SK-N-SH (cell line): Measurements from ENCODE around the gene SLC29A1. TPM values are rescaled to one million over a fixed set of nuclear protein-coding genes. Genes with fewer than 3 reads are reported as not detected.

Experiments
- CTCF ChIA-PET: fragments of 300-600, 350-600 bp; formaldehyde crosslinking; extraction: SDS; loops from one replicate; lab custom pipeline; 2021; lab: Yijun Ruan, JAX
- POLR2A ChIA-PET: fragments of 350-600 bp; sonication (Branson Sonifier 250); formaldehyde crosslinking; extraction: SDS; loops from one replicate; lab custom pipeline; 2020; ENCODE audit warnings: antibody characterized with exemption, inconsistent platforms; lab: Yijun Ruan, JAX
- DNase-seq: peaks from one replicate; pipeline ENCODE4 v3.0.0; 2012
- H2AFZ ChIP-seq: fragments of 200-600 bp; sonication (generic); 2 replicates; pipeline ENCODE4 v1.8.1; 2016; ENCODE audit warnings: antibody characterized with exemption, mild to moderate bottlenecking, low read depth
- H3F3A ChIP-seq: fragments of 200-600 bp; sonication (generic); replicated peaks from 2 replicates; pipeline ENCODE3; 2016; ENCODE audit warnings: antibody characterized with exemption, mild to moderate bottlenecking; ENCODE audit not compliant: insufficient read depth
- H3K27ac ChIP-seq, 2 experiments: fragments of 200-500 bp in 1 of 2; fragments of 200-600 bp in 1 of 2; sonication (Bioruptor generic) in 1 of 2; sonication (generic), shearing (Covaris generic) in 1 of 2; 2 replicates each; pipeline versions ENCODE4 v1.5.1 to v1.6.1; 2014 to 2016; ENCODE audit warnings: low read depth in 2 of 2, inconsistent platforms in 1 of 2, low read length in 1 of 2, mild to moderate bottlenecking in 1 of 2, mixed read lengths in 1 of 2
- H3K27me3 ChIP-seq: fragments of 200-600 bp; sonication (generic), shearing (Covaris generic); 2 replicates; pipeline ENCODE4 v1.6.1; 2016; ENCODE audit warnings: mixed run types; ENCODE audit not compliant: insufficient read depth
- H3K36me3 ChIP-seq, 2 experiments: fragments of 200-500 bp in 1 of 2; fragments of 200-600 bp in 1 of 2; sonication (Bioruptor generic) in 1 of 2; sonication (generic) in 1 of 2; replicated peaks in 1 of 2; 2 replicates each; pipeline versions ENCODE3 to v1.5.1; 2014 to 2016; ENCODE audit warnings: low read length in 1 of 2, mild to moderate bottlenecking in 1 of 2; ENCODE audit not compliant: insufficient read depth in 2 of 2, control insufficient read depth in 1 of 2
- H3K4me1 ChIP-seq, 2 experiments: fragments of 200-500 bp in 1 of 2; fragments of 200-600 bp in 1 of 2; sonication (Bioruptor generic) in 1 of 2; sonication (generic), shearing (Covaris generic) in 1 of 2; 2 replicates each; pipeline versions ENCODE4 v1.5.1 to v1.6.1; 2014 to 2016; ENCODE audit warnings: low read depth in 1 of 2, low read length in 1 of 2, mixed run types in 1 of 2; ENCODE audit not compliant: insufficient read depth in 2 of 2, control insufficient read depth in 1 of 2
- H3K4me2 ChIP-seq: fragments of 200-600 bp; sonication (generic), shearing (Covaris generic); 2 replicates; pipeline ENCODE4 v1.6.1; 2017; ENCODE audit warnings: mixed run types
- H3K4me3 ChIP-seq, 2 experiments: fragments of 200-500 bp in 1 of 2; fragments of 200-600 bp in 1 of 2; sonication (Bioruptor generic) in 1 of 2; sonication (generic), shearing (Covaris generic) in 1 of 2; 2 replicates each; pipeline versions ENCODE4 v1.5.1 to v1.8.1; 2014 to 2016; ENCODE audit warnings: low read depth in 2 of 2, inconsistent platforms in 1 of 2, low read length in 1 of 2, mild to moderate bottlenecking in 1 of 2, mixed read lengths in 1 of 2, moderate library complexity in 1 of 2
- H3K79me2 ChIP-seq: fragments of 200-600 bp; sonication (generic); 2 replicates; pipeline ENCODE4 v1.8.1; 2017; ENCODE audit warnings: mild to moderate bottlenecking; ENCODE audit not compliant: insufficient read depth
- H3K9ac ChIP-seq: fragments of 200-600 bp; sonication (generic); 2 replicates; pipeline ENCODE4 v1.6.1; 2017; ENCODE audit warnings: mixed run types
- H3K9me2 ChIP-seq: fragments of 200-600 bp; sonication (generic); 2 replicates; pipeline ENCODE4 v1.6.1; 2017; ENCODE audit warnings: mixed run types
- H3K9me3 ChIP-seq: fragments of 200-600 bp; sonication (generic); 2 replicates; pipeline ENCODE4 v1.6.1; 2017; ENCODE audit warnings: mixed run types, mild to moderate bottlenecking, moderate library complexity
- H4K20me1 ChIP-seq: fragments of 200-600 bp; sonication (generic); 2 replicates; pipeline ENCODE4 v1.6.1; 2017; ENCODE audit warnings: mild to moderate bottlenecking, mixed run types; ENCODE audit not compliant: insufficient read depth
- ELF1 ChIP-seq: IDR thresholded peaks from 2 replicates; pipeline ENCODE4 v1.4.0; 2012
- EP300 ChIP-seq, 2 experiments: IDR thresholded peaks; 2 replicates each; pipeline versions ENCODE4 v1.4.0 to v1.6.1; 2012; ENCODE audit warnings: borderline replicate concordance in 1 of 2, low read depth in 1 of 2, low read length in 1 of 2
- FOXJ3 ChIP-seq: sonication (generic); formaldehyde crosslinking; IDR thresholded peaks from 2 replicates; pipeline ENCODE4 v1.5.1; 2020; ENCODE audit warnings: mild to moderate bottlenecking, missing genetic modification reagents
- FOXM1 ChIP-seq: IDR thresholded peaks from 2 replicates; pipeline ENCODE4 v1.4.0; 2012; ENCODE audit warnings: low read depth, mild to moderate bottlenecking
- GABPA ChIP-seq: IDR thresholded peaks from 2 replicates; pipeline ENCODE4 v1.4.0; 2012; ENCODE audit warnings: low read depth, mild to moderate bottlenecking
- GATA2 ChIP-seq: sonication (generic); formaldehyde crosslinking; IDR thresholded peaks from 2 replicates; pipeline ENCODE4 v1.5.0; 2020; ENCODE audit warnings: mild to moderate bottlenecking, missing genetic modification reagents
- JUND ChIP-seq: IDR thresholded peaks from 2 replicates; pipeline ENCODE4 v1.4.0; 2012
- MEF2A ChIP-seq: IDR thresholded peaks from 2 replicates; pipeline ENCODE4 v1.4.0; 2012; ENCODE audit warnings: low read depth, borderline replicate concordance
- MXI1 ChIP-seq: IDR thresholded peaks from 2 replicates; pipeline ENCODE4 v1.6.1; 2012; ENCODE audit warnings: mild to moderate bottlenecking, low read depth, low read length, improper control_type of control experiment
- NFIC ChIP-seq: IDR thresholded peaks from 2 replicates; pipeline ENCODE4 v1.4.0; 2012; ENCODE audit warnings: borderline replicate concordance
- NRF1 ChIP-seq: IDR thresholded peaks from 2 replicates; pipeline ENCODE4 v1.6.1; 2012; ENCODE audit warnings: low read depth, mild to moderate bottlenecking, low read length
- POLR2AphosphoS5 ChIP-seq: IDR thresholded peaks from 2 replicates; pipeline ENCODE4 v1.6.1; 2012; ENCODE audit warnings: low read depth, low read length
- RXRA ChIP-seq: IDR thresholded peaks from 2 replicates; pipeline ENCODE4 v1.4.0; 2012; ENCODE audit warnings: low read depth, mild to moderate bottlenecking, borderline replicate concordance
- SIN3A ChIP-seq: IDR thresholded peaks from 2 replicates; pipeline ENCODE4 v1.6.1; 2012; ENCODE audit warnings: low read depth, mild to moderate bottlenecking, low read length, moderate library complexity, borderline replicate concordance
- TAF1 ChIP-seq: IDR thresholded peaks from 2 replicates; pipeline ENCODE4 v1.6.1; 2012; ENCODE audit warnings: low read depth, mild to moderate bottlenecking, low read length, moderate library complexity, borderline replicate concordance
- TCF12 ChIP-seq: IDR thresholded peaks from 2 replicates; pipeline ENCODE4 v1.4.0; 2012
- TEAD4 ChIP-seq: IDR thresholded peaks from 2 replicates; pipeline ENCODE4 v1.4.0; 2012; ENCODE audit warnings: mild to moderate bottlenecking, borderline replicate concordance; ENCODE audit not compliant: insufficient read depth
- WGBS: methylation state at CpG from one replicate; pipeline ENCODE4 v1.1.6; 2017; ENCODE audit warnings: low lambda C conversion rate; 5-methylcytosine and 5-hydroxymethylcytosine counted together
- polyA plus RNA-seq, 3 experiments: library from polyadenylated mRNA; depleted of rRNA; stranded (reverse); fragments of >200 nt; gene quantifications; 2 replicates each; pipeline ENCODE4 v1.2.3, GENCODE V29; 2012
- TF ChIP-seq, protein P1 (sequence below): IDR thresholded peaks from 2 replicates; pipeline ENCODE4 v1.4.0; 2012; ENCODE audit warnings: low read depth, borderline replicate concordance
- TF ChIP-seq, protein P2 (sequence below): IDR thresholded peaks from 2 replicates; pipeline ENCODE4; 2012
- TF ChIP-seq, protein P3 (sequence below): fragments of 200-600 bp; sonication (generic); IDR thresholded peaks from 2 replicates; pipeline ENCODE4 v1.6.1; 2017; ENCODE audit warnings: antibody characterized with exemption, mild to moderate bottlenecking, moderate library complexity
- TF ChIP-seq, protein P4 (sequence below): fragments of 150-350 bp; IDR thresholded peaks from 2 replicates; pipeline ENCODE4 v1.6.1; 2016; ENCODE audit warnings: mild to moderate bottlenecking, low read depth, low read length

Gene SLC29A1
- polyA plus RNA-seq, 1 of the 3 experiments (the other 2 are of a cell fraction) = 44.5 TPM

GRCh38 chr6:44233567-44234100 is 10.2 kb downstream of the SLC29A1 start:
- Histone ChIP-seq H3K4me3 (no peak overlapping the region), H3K36me3 (peaks cover 0 to 6% of the 10 kb centered on the region in 2 experiments), H4K20me1 (no peaks in the 10 kb centered on the region), H3K4me2 (peak overlapping the region; percentile 75; the same call in 1 of the 2 replicates), H3K9me3 (no peaks in the 10 kb centered on the region), H3K9ac (no peak overlapping the region), H3K4me1 (peaks cover 26 to 74% of the 10 kb centered on the region in 2 experiments), H3K79me2 (no peaks in the 10 kb centered on the region), H3K9me2 (no peaks in the 10 kb centered on the region), H3F3A (peaks cover 18% of the 10 kb centered on the region), H2AFZ (no peak overlapping the region), H3K27ac (peak overlapping the region; percentile 78 to 91; a peak in 3 of 4 replicates), H3K27me3 (no peaks in the 10 kb centered on the region)
- ChIA-PET CTCF (interaction anchor here (1.2 to 8.5 kb wide), 33 partner anchors 12 to 154 kb away, joined by 3 to 224 read pairs (median 10); partner anchors contain the start of genes HSP90AB1, MYMX, SLC29A1 and SLC35B2), POLR2A (interaction anchor here (0.5 to 3.2 kb wide), 5 partner anchors 10 to 61 kb away, joined by 3 to 48 read pairs (median 9); partner anchors contain the start of genes HSP90AB1 and SLC29A1)
- TF ChIP-seq GABPA = no peak
- TF ChIP-seq MEF2A = no peak
- no peak for TF ChIP-seq FOXJ3 (CRISPR knock-in tag)
- TF ChIP-seq NFIC = no peak
- TF ChIP-seq, protein P1, sequence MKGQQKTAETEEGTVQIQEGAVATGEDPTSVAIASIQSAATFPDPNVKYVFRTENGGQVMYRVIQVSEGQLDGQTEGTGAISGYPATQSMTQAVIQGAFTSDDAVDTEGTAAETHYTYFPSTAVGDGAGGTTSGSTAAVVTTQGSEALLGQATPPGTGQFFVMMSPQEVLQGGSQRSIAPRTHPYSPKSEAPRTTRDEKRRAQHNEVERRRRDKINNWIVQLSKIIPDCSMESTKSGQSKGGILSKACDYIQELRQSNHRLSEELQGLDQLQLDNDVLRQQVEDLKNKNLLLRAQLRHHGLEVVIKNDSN = no peak
- TF ChIP-seq, protein P2, sequence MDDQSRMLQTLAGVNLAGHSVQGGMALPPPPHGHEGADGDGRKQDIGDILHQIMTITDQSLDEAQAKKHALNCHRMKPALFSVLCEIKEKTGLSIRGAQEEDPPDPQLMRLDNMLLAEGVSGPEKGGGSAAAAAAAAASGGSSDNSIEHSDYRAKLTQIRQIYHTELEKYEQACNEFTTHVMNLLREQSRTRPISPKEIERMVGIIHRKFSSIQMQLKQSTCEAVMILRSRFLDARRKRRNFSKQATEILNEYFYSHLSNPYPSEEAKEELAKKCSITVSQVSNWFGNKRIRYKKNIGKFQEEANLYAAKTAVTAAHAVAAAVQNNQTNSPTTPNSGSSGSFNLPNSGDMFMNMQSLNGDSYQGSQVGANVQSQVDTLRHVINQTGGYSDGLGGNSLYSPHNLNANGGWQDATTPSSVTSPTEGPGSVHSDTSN = no peak
- no peak for TF ChIP-seq NRF1
- TF ChIP-seq RXRA = no peak
- no peak for TF ChIP-seq TAF1
- no peak for TF ChIP-seq JUND
- no peak for TF ChIP-seq MXI1
- TF ChIP-seq ELF1 = no peak
- 79% methylated on average over 12 of the region's 14 CpGs for WGBS
- DNase-seq = peak; percentile 62

GRCh38 chr6:44234101-44235025 is 11.0 kb downstream of the SLC29A1 start:
- Histone ChIP-seq H3K27me3 (no peaks in the 10 kb centered on the region), H3K9me2 (no peaks in the 10 kb centered on the region), H3K4me2 (peak overlapping the region; percentile 75; the same call in 1 of the 2 replicates), H3K4me1 (peaks cover 26 to 67% of the 10 kb centered on the region in 2 experiments), H3K36me3 (peaks cover 0 to 6% of the 10 kb centered on the region in 2 experiments), H2AFZ (peak overlapping the region; percentile 77), H3K27ac (peak overlapping the region; percentile 78 to 91), H3F3A (peaks cover 18% of the 10 kb centered on the region), H3K9me3 (no peaks in the 10 kb centered on the region), H3K4me3 (no peak overlapping the region; a peak in 1 of 4 replicates), H3K79me2 (no peaks in the 10 kb centered on the region), H3K9ac (peak overlapping the region; percentile 31; the same call in 1 of the 2 replicates), H4K20me1 (no peaks in the 10 kb centered on the region)
- WGBS = 22% methylated on average over 5 of the region's 5 CpGs
- ChIA-PET CTCF (interaction anchor here (0.6 to 8.5 kb wide), 42 partner anchors 12 to 166 kb away, joined by 3 to 224 read pairs (median 8); partner anchors contain the start of genes HSP90AB1, MYMX, NFKBIE and SLC29A1), POLR2A (interaction anchor here (0.5 to 3.2 kb wide), 7 partner anchors 9 to 1305 kb away, joined by 3 to 48 read pairs (median 4); partner anchors contain the start of genes HSP90AB1 and SLC29A1)
- DNase-seq = peak; percentile 94
- TF ChIP-seq POLR2AphosphoS5 (no peak), TCF12 (peak; percentile 56; the same call in 1 of the 2 replicates), TEAD4 (no peak), GATA2 (0 out of 2 replicates have a peak, but pooled peaks have one; percentile 16), RXRA (no peak), SIN3A (0 out of 2 replicates have a peak, but pooled peaks have one; percentile 17), EP300 (IDR thresholded peaks at IDR 0.05; ENCODE audit: borderline replicate concordance in 1 of 2, low read depth in 1 of 2, low read length in 1 of 2) (peak in 1 of 2 experiments; percentile 67; a peak in 2 of 4 replicates), FOXM1 (no peak), MEF2A (no peak), JUND (no peak)
- TF ChIP-seq, protein P3, sequence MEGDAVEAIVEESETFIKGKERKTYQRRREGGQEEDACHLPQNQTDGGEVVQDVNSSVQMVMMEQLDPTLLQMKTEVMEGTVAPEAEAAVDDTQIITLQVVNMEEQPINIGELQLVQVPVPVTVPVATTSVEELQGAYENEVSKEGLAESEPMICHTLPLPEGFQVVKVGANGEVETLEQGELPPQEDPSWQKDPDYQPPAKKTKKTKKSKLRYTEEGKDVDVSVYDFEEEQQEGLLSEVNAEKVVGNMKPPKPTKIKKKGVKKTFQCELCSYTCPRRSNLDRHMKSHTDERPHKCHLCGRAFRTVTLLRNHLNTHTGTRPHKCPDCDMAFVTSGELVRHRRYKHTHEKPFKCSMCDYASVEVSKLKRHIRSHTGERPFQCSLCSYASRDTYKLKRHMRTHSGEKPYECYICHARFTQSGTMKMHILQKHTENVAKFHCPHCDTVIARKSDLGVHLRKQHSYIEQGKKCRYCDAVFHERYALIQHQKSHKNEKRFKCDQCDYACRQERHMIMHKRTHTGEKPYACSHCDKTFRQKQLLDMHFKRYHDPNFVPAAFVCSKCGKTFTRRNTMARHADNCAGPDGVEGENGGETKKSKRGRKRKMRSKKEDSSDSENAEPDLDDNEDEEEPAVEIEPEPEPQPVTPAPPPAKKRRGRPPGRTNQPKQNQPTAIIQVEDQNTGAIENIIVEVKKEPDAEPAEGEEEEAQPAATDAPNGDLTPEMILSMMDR = peak; percentile 90
- TF ChIP-seq, protein P4, sequence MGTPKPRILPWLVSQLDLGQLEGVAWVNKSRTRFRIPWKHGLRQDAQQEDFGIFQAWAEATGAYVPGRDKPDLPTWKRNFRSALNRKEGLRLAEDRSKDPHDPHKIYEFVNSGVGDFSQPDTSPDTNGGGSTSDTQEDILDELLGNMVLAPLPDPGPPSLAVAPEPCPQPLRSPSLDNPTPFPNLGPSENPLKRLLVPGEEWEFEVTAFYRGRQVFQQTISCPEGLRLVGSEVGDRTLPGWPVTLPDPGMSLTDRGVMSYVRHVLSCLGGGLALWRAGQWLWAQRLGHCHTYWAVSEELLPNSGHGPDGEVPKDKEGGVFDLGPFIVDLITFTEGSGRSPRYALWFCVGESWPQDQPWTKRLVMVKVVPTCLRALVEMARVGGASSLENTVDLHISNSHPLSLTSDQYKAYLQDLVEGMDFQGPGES = no peak
